Measurements from ENCODE around the gene SYNE1.

The SYNE1 gene

GRCh38 chr6:152184573-152184916 is 452.6 kb downstream of the SYNE1 start:
- no peak for DNase-seq (ENCODE audit: low read depth in 2 of 2)

GRCh38 chr6:152180601-152181000 is 456.6 kb downstream of the SYNE1 start:
- no peak for DNase-seq (ENCODE audit: low read depth in 2 of 2)

- no peak for DNase-seq (ENCODE audit: low read depth in 2 of 2)
These were observed 460.9 kb downstream of the SYNE1 start for GRCh38 chr6:152176268-152176667.

- DNase-seq (ENCODE audit: low read depth in 2 of 2), result no peak
These were observed 463.2 kb downstream of the SYNE1 start for GRCh38 chr6:152173957-152174356.

GRCh38 chr6:152173321-152173720 is 463.8 kb downstream of the SYNE1 start:
- no peak for DNase-seq (ENCODE audit: low read depth in 2 of 2)

GRCh38 chr6:152170702-152171667 is 466.2 kb downstream of the SYNE1 start:
- peak; percentile 23 to 52 for DNase-seq (ENCODE audit: low read depth in 2 of 2)

- DNase-seq (ENCODE audit: low read depth in 2 of 2), result no peak
These were observed 466.9 kb downstream of the SYNE1 start for GRCh38 chr6:152170313-152170701.

- no peak for DNase-seq (ENCODE audit: low read depth in 2 of 2)
These were observed 469.2 kb downstream of the SYNE1 start for GRCh38 chr6:152167641-152168603.

- DNase-seq (ENCODE audit: low read depth in 2 of 2), result no peak
These were observed 470.3 kb downstream of the SYNE1 start for GRCh38 chr6:152166897-152167296.

- DNase-seq (ENCODE audit: low read depth in 2 of 2), result no peak
These were observed 470.7 kb downstream of the SYNE1 start for GRCh38 chr6:152166497-152166896.

GRCh38 chr6:152164957-152165356 is 472.2 kb downstream of the SYNE1 start:
- DNase-seq (ENCODE audit: low read depth in 2 of 2), result no peak

- no peak for DNase-seq (ENCODE audit: low read depth in 2 of 2)
These were observed 475.7 kb downstream of the SYNE1 start for GRCh38 chr6:152161501-152161900.

GRCh38 chr6:152160346-152160745 is 476.8 kb downstream of the SYNE1 start:
- no peak for DNase-seq (ENCODE audit: low read depth in 2 of 2)

- no peak for DNase-seq (ENCODE audit: low read depth in 2 of 2)
These were observed 481.4 kb downstream of the SYNE1 start for GRCh38 chr6:152155792-152156191.

GRCh38 chr6:152154559-152155356 is 482.4 kb downstream of the SYNE1 start:
- DNase-seq (ENCODE audit: low read depth in 2 of 2), result no peak

- no peak for DNase-seq (ENCODE audit: low read depth in 2 of 2)
These were observed 485.2 kb downstream of the SYNE1 start for GRCh38 chr6:152151920-152152319.

GRCh38 chr6:152150196-152150595 is 487.0 kb downstream of the SYNE1 start:
- DNase-seq (ENCODE audit: low read depth in 2 of 2), result no peak

GRCh38 chr6:152148412-152148811 is 488.8 kb downstream of the SYNE1 start:
- no peak for DNase-seq (ENCODE audit: low read depth in 2 of 2)

GRCh38 chr6:152147269-152147668 is 489.9 kb downstream of the SYNE1 start:
- no peak for DNase-seq (ENCODE audit: low read depth in 2 of 2)

GRCh38 chr6:152146385-152146784 is 490.8 kb downstream of the SYNE1 start:
- no peak for DNase-seq (ENCODE audit: low read depth in 2 of 2)

GRCh38 chr6:152143359-152143758 is 493.8 kb downstream of the SYNE1 start:
- no peak for DNase-seq (ENCODE audit: low read depth in 2 of 2)

- DNase-seq (ENCODE audit: low read depth in 2 of 2), result no peak
These were observed 495.1 kb downstream of the SYNE1 start for GRCh38 chr6:152142105-152142504.

Data from stimulated activated CD8-positive, alpha-beta memory T cell treated with anti-CD3 and anti-CD28 coated beads, Interleukin-7, amount 100 ng/mL, for 4 hours (primary cell).